IPS-11a (cell line): ENCODE measurements around the gene FGFR2.

Source experiments
- H3K4me3 ChIP-seq: one replicate; pipeline ENCODE4 v1.5.1; 2013; ENCODE audit warnings: low read depth, low read length, control low read depth

Gene FGFR2

GRCh38 chr10:121497513-121498470, 100.5 kb downstream of the FGFR2 start:
- H3K4me3 ChIP-seq: no peak overlapping the region

DNA sequence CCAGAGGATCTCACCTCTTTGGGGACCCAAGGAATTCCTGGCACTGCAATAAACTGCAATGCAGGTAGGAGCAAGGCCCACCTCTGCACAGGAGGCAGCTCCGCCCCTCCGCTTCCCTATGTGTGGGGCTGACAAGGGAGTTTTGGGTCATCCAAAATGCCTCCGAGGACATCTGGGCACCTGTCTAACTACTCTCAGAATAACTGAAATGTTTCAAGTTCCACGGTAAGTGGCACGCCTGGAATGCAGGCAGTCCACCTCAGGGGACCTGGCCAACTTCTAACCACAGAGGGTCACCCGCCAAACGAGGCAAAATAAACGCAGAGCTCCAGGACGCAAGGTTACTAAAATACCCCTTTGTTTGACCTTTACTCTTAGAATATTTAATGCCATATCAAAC, 102.5 kb downstream of the FGFR2 start:
- no peak overlapping the region for H3K4me3 ChIP-seq

DNA sequence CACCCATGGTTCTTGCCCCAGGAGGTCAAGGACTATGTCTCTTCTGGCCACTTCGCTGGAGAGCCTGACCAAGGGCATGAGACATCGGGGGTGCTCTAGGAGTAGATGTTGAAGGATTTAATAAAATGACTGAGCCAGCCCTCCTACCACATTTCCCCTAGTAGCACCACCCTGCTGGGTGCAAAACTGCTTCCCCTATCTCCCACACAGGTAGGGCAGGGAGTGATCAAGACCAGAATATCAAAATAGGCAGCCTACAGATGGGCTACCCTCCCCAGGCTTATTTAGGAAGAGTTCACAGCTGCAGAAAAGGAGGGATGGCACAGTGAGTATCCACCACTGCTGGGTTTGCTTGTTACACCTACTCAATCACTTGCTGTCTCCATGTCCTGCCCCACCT, 103.9 kb downstream of the FGFR2 start:
- no peak overlapping the region for H3K4me3 ChIP-seq

GRCh38 chr10:121493521-121493920, 104.7 kb downstream of the FGFR2 start:
- H3K4me3 ChIP-seq: no peak overlapping the region

- no peak overlapping the region for H3K4me3 ChIP-seq
Measured at GRCh38 chr10:121490871-121491519, 107.2 kb downstream of the FGFR2 start.

GRCh38 chr10:121485436-121486139, 112.7 kb downstream of the FGFR2 start:
- H3K4me3 ChIP-seq: no peak overlapping the region

DNA sequence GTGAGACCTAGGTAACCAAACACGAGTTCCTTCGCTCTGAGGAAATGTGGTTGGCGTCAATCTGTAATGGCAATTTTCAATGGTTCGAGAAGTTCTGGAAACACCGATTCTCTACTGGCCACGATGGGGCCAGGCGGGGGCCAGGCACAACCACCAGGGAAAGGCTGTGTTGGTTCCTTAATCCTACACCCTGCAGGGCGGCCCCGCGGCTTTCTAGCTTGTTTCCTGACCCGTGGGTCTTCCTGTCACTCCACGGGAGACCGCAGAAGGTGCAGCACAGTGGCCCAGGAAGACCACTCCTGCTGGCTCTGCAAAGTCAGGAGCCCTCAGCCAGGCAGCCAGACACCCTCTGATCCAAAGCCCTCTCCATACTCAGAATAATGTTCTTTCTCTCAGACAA, 113.4 kb downstream of the FGFR2 start:
- H3K4me3 ChIP-seq: no peak overlapping the region

DNA sequence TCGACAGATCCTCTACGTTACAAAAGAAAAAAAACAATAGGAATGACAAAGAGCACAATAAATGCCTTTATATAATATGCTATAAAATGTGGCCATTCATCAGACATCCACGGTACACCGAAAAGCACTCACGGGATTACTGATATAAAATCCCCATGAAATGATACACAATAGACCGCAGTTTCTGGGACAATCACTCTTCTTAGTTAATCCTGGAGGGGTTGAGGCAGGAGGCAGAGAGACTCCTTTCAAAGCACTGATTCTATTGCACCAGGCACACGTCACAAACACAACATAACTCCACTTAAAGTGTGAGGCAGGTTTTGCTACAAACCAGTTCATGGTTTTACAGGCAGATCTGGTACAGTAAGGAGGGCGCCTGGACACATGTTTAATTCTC, 113.8 kb downstream of the FGFR2 start:
- H3K4me3 ChIP-seq: no peak overlapping the region

DNA sequence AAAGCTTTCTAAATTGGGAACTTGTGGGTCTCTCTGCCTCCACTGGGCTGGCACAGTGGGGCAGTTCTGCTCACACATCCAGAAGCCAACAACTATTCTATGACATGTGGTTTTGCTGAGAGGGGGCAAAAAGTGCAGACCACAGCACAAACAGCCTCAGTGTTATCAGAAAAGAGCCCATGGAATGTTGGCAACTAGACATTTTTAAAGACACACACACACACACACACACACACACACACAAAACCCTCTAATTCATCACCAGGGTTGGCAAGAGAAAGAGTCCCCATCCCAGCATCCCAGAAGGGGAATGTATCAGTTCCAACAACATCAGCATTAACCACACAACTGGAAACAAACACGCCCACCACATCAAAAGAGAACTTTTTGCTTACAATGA, 117.1 kb downstream of the FGFR2 start:
- H3K4me3 ChIP-seq: no peak overlapping the region

DNA sequence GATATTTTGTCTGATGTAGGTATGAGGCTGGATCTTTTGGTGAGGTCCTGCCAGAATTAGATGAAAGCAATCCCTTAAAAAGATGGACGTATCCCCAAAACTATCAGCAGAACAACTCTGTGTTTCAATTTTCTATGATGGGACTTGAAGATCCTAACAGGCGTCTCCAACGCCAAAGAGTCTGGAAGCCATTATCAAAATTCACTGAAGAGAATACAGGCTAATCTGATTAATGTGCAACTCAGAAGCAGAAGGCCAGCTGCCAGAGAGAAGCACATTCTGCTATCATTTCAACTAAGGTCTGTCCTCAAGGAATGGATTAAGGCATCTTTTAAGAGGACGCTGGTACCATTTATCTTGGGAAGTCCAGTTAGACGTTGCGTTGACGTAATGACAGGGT, 119.7 kb downstream of the FGFR2 start:
- H3K4me3 ChIP-seq: no peak overlapping the region

DNA sequence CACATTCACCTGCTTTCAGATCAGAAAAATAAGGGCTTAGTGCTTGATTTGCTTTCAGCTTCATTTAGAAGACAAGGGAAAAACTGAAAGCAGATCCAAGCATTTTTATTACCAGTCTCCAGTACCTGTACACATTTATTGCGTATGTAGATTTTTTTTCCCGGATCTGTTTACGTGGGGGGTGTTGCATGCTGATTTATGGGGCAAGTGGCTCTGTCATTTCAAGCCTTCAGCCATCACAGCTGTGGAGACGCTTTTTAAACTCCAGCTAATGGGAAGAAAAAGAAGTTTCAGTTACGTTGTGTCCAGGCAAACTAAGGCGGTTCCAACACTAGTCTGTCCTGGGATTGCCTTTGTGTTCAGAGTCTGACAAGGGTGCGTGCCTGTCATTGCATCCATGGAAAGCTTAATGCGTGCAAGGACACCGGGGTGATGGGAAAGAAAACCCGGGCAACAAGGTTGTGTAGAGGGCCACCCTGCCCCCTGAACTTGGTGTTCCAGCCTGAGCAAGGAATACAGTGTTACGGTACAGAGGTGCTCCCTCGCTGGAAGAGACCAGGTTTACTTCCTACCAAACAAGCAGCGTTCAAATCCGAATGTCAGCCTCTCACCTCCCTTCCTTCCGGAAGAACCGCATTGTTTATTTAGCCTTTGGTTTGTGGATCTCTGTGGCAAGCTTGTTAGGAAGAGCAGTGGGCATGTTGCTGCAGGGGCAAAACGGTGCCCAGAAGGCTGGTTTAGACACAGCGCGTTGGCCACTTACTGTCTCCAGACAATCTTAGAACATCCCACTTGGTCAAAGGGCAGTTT, 128.2 kb downstream of the FGFR2 start:
- no peak overlapping the region for H3K4me3 ChIP-seq

DNA sequence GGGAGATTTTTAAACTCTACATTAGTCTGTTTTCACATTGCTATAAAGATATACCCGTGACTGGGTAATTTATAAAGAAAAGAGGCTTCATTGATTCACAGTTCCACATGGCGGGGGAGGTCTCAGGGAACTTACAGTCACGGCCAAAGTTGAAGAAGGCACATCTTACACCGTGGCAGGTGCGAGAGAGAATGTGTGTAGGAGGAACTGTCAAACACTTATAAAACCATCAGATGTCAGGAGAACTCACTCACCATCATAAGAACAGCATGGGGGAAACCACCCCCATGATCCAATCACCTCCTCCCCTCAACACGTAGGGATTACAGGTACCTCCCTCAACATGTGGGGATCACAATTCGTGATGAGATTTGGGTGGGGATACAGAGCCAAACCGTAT, 129.5 kb downstream of the FGFR2 start:
- H3K4me3 ChIP-seq: no peak overlapping the region

DNA sequence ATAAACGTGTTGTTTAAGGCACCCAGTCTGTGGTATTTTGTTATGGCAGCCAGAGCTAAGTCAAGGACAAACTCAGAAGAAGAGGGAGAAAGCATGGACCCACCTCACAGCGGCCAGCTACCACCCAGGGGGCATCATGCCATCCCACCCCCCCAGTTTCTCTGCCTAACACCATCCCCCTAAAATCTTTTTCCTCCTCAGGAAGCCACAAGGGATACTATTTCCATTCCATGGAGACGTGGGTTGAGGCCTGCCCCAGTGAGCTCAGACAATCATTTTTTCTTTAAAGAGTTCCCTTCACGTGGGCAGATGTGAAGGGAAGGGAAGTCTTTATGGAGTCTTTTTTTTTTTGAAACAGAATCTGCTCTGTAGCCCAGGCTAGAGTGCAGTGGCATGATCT, 131.8 kb downstream of the FGFR2 start:
- no peak overlapping the region for H3K4me3 ChIP-seq

DNA sequence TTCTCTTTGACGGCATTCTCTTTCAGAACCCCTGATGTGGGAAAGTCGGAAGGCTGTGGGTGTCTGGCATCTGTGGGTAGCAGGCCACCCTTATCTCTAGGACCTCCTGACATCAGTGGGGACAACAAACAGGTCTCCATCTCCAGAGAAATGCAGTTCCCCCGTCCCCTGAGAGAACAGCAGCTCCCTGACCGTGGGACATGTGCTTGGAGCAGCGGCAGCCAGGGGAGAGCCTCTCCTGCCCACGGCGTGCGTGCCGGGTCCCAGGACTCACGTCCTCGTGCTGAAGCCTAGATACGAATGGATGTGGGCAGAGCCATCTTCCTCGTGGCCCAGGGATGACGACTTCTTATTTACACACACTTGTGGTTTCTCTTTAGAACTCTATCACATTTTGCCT, 133.0 kb downstream of the FGFR2 start:
- no peak overlapping the region for H3K4me3 ChIP-seq

- H3K4me3 ChIP-seq: no peak overlapping the region
Measured at GRCh38 chr10:121464517-121464916, 133.7 kb downstream of the FGFR2 start.

DNA sequence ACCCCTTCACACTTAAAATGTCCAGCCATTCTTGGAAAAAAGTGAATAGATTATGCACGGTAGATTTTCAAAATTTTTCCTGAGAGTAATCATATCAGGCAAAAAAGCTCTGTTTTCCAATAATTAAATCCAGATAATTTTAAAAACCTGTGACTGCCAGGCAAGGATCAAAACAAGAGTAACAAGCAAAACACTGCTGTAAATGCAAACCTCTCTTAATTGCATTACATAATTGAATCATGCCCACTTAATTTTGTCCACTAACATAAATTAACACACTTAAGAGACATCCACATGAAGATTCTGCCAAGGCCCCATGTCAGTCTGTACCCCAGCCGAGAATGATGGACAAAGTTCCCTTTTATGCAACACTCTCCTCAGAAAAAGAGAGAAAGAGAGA, 135.3 kb downstream of the FGFR2 start:
- H3K4me3 ChIP-seq: no peak overlapping the region

- no peak overlapping the region for H3K4me3 ChIP-seq
Measured at GRCh38 chr10:121462281-121462680, 136.0 kb downstream of the FGFR2 start.

DNA sequence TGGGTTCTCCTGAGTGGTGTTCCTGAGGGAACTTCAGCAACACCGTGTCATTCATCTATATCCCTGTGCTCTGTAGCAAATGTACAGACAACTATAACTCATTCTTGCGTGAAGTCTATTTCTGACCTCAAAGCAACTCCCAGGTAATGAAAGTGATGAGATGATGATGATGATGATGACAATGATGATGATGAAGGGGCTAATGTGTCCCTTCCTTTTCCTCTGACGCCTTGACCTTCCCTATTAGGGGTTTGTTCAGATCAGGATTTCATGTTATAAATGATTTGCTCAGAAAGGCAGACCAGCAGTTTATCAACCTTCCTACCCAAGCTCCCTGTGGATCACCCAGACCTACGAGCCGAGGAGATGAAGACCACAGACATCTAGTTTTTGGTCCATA, 136.9 kb downstream of the FGFR2 start:
- no peak overlapping the region for H3K4me3 ChIP-seq

DNA sequence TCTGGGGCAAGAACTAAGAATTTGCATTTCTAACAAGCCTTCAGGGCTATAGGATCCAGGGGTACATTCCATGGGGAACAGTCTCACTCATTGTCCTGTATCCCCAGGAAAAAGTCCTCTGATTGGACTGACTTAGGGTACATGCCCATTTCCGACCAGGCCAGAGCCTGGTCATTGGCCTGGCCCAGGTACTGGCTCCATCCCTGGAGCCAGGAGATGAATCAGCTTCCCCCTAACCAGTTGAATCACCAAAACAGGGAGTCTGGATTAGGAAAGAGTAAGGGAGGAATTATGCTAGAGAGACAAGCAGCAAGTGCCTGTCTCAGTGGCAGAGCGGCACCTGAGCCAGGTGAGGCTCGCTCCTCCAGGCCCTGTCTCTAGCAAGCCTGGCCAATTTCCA, 137.5 kb downstream of the FGFR2 start:
- no peak overlapping the region for H3K4me3 ChIP-seq

GRCh38 chr10:121459622-121460453, 138.4 kb downstream of the FGFR2 start:
- no peak overlapping the region for H3K4me3 ChIP-seq
